AG04450 (cell line): ENCODE results near the gene SNRNP35. TPM values are rescaled to one million over a fixed set of nuclear protein-coding genes. Genes with fewer than 3 reads are reported as not detected.
"Not testable (repeated sequence)": the region's sequence is repeated elsewhere in the genome, so short reads cannot be mapped to it uniquely, and the experiment has no call there.

Source experiments
- CTCF ChIA-PET: fragments of 300-600, 350-600 bp; formaldehyde crosslinking; extraction: SDS; loops from one replicate; lab custom pipeline; 2022; ENCODE audit warnings: antibody characterized with exemption, inconsistent platforms; lab: Charles Lee
- POLR2A ChIA-PET: fragments of 350-600 bp; formaldehyde crosslinking; extraction: SDS; loops from one replicate; lab custom pipeline; 2021; ENCODE audit warnings: antibody characterized with exemption, inconsistent platforms; lab: Yijun Ruan, JAX
- DNase-seq: peaks from one replicate; pipeline ENCODE4 v3.0.0-alpha.2; 2011; ENCODE audit warnings: low read depth, low spot score
- H3K27ac ChIP-seq: one replicate; pipeline ENCODE4 v1.5.1; 2012; ENCODE audit warnings: low read depth, low read length, control low read depth
- H3K27me3 ChIP-seq: one replicate; pipeline ENCODE4 v1.6.0; 2012; ENCODE audit warnings: low read length; ENCODE audit not compliant: control insufficient read depth, insufficient read depth
- H3K4me3 ChIP-seq: 2 replicates; pipeline ENCODE4 v1.5.1; 2011; ENCODE audit warnings: mild to moderate bottlenecking, low read depth, low read length, control low read depth
- H3K9me3 ChIP-seq: 2 replicates; pipeline ENCODE4 v1.5.1; 2012; ENCODE audit warnings: low read length; ENCODE audit not compliant: control insufficient read depth, insufficient read depth
- CTCF ChIP-seq: IDR thresholded peaks from 2 replicates; pipeline ENCODE4 v1.5.1; 2011; ENCODE audit warnings: low read depth, low read length, control low read depth, inconsistent platforms
- polyA plus RNA-seq: library from polyadenylated mRNA; depleted of rRNA; stranded (reverse); fragments of >200 nt; gene quantifications from 2 replicates; pipeline ENCODE4 v1.2.3, GENCODE V29; 2011

Gene SNRNP35
- polyA plus RNA-seq, 1 experiment = 13.0 TPM

GRCh38 chr12:123427036-123427769 is 30.7 kb upstream of the SNRNP35 start:
- H3K4me3 ChIP-seq = no peak overlapping the region
- ChIA-PET POLR2A (no interaction called here), CTCF (no interaction called here)
- no peak overlapping the region for H3K27ac ChIP-seq
- H3K27me3 ChIP-seq = no peaks in the 10 kb centered on the region
- TF ChIP-seq CTCF = no peak
- H3K9me3 ChIP-seq = peaks cover 3% of the 10 kb centered on the region; the same call in 1 of the 2 replicates
- no peak for DNase-seq

DNA sequence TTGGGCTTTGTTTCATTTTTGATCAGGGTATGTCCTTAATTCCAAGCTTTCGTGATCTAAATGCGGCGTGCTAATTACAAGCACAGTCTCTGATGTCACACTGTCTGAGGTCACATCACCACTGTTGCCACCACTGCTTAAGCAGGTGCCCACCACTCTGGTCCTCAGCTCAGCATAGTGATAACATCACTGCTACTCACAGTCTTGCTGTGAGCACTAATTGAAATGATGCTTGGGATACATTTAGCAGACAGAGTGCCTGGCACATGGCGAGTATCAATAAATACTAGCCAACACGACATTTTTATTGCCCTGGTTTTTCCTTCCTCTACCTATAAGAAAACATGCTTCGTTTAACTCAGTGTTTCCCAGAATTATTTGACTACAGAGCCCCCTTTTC is 29.3 kb upstream of the SNRNP35 start:
- ChIA-PET POLR2A (no interaction called here), CTCF (no interaction called here)
- TF ChIP-seq CTCF = no peak
- H3K27ac ChIP-seq = no peak overlapping the region
- peaks cover 2% of the 10 kb centered on the region; the same call in 1 of the 2 replicates for H3K9me3 ChIP-seq
- no peaks in the 10 kb centered on the region for H3K27me3 ChIP-seq
- H3K4me3 ChIP-seq = no peak overlapping the region
- DNase-seq = no peak

DNA sequence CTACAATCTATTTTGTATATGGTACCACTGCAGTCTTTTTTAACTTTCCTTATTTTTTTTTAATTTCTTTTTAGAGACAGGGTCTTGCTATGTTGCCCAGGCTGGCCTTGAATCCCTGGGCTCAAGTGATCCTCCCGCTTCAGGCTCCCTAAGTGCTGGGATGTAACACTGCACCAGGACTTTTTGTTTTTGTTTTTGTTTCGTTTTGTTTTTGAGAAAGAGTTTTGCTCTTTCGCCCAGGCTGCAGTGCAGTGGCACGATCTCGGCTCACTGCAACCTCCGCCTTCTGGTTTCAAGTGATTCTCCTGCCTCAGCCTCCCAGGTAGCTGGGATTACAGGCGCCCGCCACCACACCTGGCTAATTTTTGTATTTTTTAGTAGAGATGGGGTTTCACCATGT is 28.8 kb upstream of the SNRNP35 start:
- CTCF ChIA-PET, DNase-seq, H3K9me3 ChIP-seq, H3K4me3 ChIP-seq, H3K27ac ChIP-seq, POLR2A ChIA-PET, H3K27me3 ChIP-seq: not testable (repeated sequence)

GRCh38 chr12:123431951-123432817 is 25.8 kb upstream of the SNRNP35 start:
- POLR2A ChIA-PET = interaction anchor here (0.6 to 0.7 kb wide), 2 partner anchors 13 to 104 kb away, joined by 6 to 7 read pairs; no protein-coding TSS in a partner anchor
- CTCF ChIA-PET = not testable (repeated sequence)

GRCh38 chr12:123433615-123434014 is 24.3 kb upstream of the SNRNP35 start:
- ChIA-PET CTCF (no interaction called here), POLR2A (interaction anchor here (0.9 kb wide), 1 partner anchor 151 kb away, joined by 3 read pairs; the partner anchor contains the start of gene TMED2)
- TF ChIP-seq CTCF = no peak

More at GRCh38 chr12:123431951-123432817, 25.8 kb upstream of the SNRNP35 start:
- not testable (repeated sequence) for H3K27ac ChIP-seq, H3K27me3 ChIP-seq, H3K9me3 ChIP-seq, DNase-seq, H3K4me3 ChIP-seq

More at GRCh38 chr12:123433615-123434014, 24.3 kb upstream of the SNRNP35 start:
- H3K27ac ChIP-seq = no peak overlapping the region
- H3K4me3 ChIP-seq = no peak overlapping the region
- no peaks in the 10 kb centered on the region; the same call in 1 of the 2 replicates for H3K9me3 ChIP-seq
- no peaks in the 10 kb centered on the region for H3K27me3 ChIP-seq
- no peak for DNase-seq
